GM18507 (cell line): ENCODE results near the gene ADGRL4.
"Not testable (repeated sequence)": the region's sequence is repeated elsewhere in the genome, so short reads cannot be mapped to it uniquely, and the experiment has no call there.

ENCODE experiments used
- DNase-seq: peaks from one replicate; pipeline ENCODE4 v3.0.0; 2011; ENCODE audit warnings: low read depth; ENCODE audit not compliant: insufficient read length; ENCODE audit errors: extremely low spot score
- FAIRE-seq: peaks from 2 replicates; lab custom pipeline; 2011; peaks lifted over from hg19 to GRCh38; lab: Jason Lieb, UNC

Gene ADGRL4

DNA sequence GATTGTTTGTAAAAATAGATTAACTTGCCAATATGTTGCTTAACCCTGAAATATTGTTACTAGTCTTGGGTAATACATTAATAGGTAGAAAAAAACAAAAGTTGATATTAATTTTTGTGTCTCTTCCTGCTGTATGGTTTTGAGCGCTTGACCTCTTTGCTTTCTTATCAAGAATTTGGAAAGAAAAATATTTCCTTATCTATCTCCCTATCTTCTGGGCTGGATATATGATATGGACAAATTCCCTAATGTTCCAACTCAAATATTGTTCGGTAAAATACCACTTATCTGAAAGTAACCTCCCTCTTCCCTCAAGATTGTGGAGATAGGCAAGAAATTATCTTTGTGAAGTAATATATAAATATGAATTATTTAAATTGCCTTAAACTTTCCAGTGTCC lies 57.3 kb downstream of the ADGRL4 start:
- FAIRE-seq (no peak), DNase-seq (no peak)

DNA sequence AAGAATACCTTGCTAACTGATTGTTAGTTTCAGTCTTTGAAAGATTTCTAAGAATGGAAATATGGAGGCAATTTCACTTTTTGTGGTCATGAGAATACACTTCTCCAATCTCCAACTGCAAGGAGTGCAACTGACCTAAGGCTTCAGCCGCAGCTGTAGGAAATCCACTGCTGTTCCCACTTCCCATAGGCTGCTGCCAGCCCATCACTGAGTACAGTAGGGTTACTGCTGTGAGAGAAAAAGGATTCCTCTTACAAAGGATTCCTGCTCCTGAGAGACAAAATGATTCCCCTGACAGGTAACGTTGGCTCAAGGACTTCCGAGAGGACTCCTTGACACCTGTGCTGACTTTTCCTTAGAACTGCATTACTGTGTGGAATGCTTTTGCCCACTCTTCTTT lies 87.4 kb downstream of the ADGRL4 start:
- no peak for FAIRE-seq
- no peak for DNase-seq

DNA sequence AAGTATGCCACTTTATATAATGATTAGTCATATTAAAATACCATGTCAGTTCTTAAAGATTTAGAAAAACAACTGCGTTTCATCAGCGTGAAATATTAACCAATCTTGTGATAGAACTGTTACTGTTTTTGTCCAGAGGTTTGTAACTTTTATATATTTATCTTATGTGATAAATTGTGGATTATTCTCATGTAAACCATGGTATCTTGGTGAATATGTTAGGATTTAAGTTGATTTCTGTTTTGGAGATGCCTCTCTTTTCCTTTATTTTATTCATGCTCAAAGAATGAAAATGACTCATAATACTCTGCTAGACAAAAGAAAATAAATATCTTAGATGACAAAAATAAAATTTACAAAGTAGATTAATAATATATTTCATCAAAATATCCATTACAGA lies 88.4 kb downstream of the ADGRL4 start:
- FAIRE-seq (no peak), DNase-seq (no peak)

DNA sequence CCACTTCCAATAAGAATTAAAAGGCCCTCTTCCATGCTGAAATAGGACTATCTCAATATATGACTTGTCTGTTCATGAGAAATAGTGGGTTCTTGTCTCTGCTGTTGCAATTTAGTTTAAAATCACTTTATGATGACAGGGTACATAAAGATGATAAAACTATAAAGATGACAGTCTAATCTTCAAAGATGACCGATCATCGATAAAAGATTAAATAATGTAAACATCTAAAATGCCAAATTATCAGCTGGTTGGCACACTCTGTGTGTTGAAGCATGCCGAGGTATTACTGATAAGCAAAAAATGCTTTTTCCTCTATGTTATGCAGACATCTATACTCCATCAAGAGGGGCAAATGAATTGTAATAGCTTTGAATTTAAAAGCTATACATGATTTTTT lies 89.5 kb downstream of the ADGRL4 start:
- no peak for FAIRE-seq
- DNase-seq, result no peak

DNA sequence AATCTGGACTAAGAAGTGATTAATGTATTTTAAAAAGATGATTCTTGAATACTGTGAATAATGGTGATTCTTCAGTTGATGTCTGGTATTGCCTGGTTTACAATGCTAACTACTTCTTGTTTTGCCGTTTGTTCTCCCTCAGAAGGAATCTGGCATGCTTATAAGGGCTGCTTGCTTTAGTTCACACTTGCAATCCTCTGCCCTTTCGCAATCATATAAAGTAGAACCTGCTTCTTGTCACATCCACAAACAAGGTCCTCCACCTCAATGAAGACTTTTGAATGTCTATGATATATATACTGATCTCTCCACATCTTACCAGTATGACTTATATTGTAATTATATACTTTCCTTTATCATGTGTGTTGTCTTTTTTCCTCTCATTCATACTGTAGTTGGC lies 92.6 kb downstream of the ADGRL4 start:
- DNase-seq (no peak), FAIRE-seq (no peak)

DNA sequence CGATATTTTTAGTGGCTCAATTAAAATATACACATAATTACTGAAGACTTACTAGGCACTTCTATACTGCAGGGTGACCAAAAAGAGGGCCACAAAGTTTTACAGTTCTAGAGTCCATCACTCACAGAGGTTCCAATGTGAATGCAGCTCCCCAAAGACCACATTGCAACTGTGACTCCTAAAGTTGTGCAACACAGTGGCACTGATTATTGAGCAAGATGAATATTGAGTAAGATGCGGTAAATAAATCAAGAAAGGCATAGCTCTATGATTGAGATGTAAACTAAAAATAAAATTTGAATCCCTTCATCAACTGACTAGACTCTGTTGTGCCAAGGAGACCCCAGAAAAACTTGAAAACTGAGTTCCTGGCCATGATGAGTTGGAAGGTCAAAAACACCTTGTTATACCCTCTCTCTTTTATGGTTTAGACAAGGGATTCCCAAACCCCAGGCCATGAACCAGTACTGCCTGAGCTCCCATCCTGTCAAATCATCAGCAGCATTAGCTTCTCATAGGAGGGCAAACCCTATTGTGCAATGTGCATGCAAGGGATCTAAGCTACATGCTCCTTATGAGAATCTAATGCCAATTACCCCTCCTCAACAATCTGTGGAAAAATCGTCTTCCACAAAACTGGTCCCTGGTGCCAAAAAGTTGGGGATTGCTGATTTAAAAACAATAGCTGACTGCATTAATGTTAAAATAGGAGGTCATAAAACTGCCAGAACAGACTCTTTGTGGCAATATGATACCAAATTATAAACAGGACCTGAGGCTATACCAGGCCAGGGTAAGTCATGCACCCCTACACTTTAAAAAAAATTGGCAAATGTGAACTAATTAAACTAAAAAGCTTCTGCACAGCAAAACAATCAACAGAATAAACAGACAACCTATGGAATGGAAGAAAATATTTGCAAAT lies 94.3 kb downstream of the ADGRL4 start:
- DNase-seq (no peak), FAIRE-seq (no peak)

DNA sequence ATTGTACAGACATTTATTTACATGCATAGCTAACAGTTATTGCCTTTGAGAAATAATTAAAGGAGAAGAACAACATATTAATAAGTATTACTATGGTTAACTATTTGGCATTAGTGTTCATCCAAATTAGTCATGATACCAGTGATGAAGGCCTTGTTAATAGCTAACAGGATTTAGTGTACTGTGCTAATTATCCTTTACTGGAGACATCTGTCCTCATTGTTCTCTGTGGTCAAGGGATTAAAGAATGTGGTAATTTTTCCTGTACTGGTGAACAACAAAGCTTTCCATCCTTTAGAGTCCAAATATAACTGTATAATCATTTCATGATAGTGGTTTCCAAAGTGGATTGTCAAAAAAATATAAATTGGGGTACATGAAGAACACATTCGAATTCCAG lies 103.9 kb downstream of the ADGRL4 start:
- FAIRE-seq, result no peak
- no peak for DNase-seq

DNA sequence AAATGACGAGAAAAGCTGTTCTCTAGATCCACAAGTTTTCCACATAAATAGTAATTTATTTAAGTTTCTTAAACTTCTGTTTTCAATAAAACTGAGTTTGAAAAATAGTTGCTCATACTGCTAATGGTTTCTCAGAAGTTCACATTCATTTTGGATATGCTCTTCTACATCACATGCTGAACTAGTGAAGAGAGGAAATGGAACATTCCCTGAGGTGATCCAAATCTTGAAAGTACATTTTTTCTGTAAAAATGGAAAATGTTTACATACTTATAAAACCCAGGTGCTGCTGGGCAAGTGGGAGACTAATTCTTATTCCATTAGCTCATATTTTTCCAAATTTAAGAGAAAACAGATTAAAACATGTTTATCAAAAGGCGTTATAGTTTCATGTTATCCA lies 111.7 kb downstream of the ADGRL4 start:
- FAIRE-seq (no peak), DNase-seq (no peak)

DNA sequence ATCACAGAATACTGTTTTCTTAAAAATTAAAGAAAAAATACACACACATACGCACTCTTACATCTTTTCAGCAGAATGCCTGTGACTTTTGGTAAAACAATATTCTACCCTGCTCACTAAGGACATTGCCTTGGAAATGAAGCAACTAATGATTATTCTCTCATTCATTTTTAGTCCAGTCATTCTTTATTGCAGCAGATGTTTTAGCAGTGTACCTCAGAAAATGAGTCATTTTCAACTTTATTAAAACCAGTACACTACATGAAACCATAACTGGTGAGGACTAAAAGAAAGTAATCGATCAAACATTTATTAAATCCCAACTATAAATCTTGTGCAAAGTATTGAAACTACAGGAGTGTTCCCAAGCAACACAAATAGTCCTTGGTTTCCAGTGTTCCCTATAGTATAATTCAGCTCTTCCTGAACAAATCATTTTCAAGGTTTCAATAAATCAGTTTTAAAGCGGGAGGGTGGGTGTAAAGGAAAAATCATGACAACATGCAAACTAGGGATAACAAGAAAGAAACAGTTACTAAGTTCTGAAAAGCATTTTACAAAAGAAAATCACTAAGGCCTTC lies 114.2 kb downstream of the ADGRL4 start:
- DNase-seq, result no peak
- FAIRE-seq, result no peak

DNA sequence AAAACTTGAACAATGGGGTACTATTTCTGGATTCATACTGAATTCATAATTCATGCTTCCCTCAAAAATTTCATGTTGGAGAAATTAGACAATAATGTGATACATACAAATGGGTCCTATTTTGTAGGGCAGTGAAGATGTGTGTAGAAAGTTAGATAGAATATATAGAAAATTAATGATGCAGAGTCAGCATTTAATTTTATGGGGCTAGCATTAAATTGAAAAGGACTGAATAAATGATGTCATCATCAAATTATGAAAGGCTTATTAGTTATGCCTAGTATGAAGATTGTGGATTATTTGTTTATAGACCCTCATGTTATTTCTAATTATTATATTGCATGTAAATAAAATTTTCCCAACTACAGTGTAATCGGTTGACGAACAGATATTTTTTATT lies 119.1 kb downstream of the ADGRL4 start:
- FAIRE-seq, result no peak
- DNase-seq, result no peak

DNA sequence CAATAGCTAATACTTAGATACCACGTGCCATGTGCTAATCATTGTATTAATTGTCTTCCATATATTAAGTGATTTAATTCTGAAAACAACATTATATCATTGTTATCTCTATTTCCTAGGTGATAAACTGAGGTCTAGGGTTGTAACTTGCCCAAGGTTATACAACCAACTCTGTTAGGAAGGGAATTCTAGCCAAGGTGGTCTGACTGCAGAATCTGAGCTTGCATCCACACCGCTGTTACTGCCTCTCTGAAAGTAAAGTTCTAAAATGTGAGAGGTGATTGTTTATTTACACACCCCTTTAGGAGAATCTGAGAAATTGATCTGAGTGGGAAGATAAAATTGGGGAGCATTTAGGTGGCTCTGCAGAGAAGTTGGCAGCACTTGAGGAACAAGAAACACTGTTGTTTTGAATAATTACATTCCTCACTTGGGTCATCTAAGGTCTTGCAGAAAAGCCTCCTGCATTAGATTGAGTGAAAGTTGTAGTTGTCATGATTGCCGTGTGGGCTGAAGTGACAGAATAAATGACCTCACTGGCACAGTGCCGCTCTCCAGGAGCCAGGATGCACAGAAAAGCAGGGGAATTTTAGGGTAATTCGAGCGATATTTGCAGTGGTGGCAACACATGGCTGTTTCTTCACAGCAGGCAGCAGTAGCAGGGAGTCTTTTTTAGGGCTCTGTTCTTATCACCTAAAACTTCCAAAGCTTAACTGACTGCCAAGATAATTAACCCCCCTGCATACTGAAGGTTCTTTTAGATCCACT lies 121.7 kb downstream of the ADGRL4 start:
- FAIRE-seq (no peak), DNase-seq (no peak)

DNA sequence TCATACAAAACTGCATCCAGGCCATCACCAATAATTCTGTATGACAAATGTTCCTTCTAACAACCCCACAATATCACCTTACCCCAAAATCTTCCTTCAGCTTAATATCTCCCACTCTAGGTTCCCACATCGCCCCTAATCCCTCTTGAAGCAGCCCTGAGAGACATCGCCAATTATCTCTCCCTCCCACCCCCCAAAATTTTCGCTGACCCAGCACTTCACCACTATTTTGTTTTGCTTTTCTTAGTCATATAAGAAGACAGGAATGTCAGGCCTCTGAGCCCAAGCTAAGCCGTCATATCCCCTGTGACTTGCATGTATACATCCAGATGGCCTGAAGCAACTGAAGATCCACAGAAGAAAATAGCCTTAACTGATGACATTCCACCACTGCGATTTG lies 126.3 kb downstream of the ADGRL4 start:
- no peak for DNase-seq
- FAIRE-seq, result no peak

DNA sequence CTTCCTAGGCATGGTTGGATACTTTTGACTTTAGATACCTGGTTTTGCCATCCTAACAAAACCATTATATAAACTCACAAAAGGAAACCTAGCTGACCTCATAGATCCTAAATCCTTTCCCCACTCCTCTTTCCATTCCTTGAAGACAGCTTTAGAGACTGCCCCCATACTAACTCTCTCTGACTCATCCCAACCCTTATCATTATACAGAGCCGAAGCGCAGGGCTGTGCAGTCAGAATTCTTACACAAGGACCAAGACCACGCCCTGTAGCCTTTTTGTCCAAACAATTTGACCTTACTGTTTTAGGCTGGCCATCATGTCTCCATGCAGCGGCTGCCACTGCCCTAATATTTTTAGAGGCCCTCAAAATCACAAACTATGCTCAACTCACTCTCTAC lies 130.5 kb downstream of the ADGRL4 start:
- not testable (repeated sequence) for DNase-seq, FAIRE-seq

DNA sequence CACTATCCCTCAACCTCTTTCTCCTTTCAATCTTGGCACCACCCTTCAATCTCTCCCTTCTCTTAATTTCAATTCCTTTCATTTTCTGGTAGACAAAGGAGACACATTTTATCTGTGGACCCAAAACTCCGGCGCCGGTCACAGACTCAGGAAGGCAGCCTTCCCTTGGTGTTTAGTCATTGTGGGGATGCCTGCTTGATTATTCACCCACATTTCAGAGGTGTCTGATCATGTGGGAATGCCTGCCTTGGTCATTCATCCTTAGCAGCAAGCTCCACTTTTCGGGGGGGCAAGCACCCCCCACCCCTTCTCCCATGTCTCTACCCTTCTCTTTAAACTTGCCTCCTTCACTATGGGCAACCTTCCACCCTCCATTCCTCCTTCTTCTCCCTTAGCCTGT lies 133.7 kb downstream of the ADGRL4 start:
- not testable (repeated sequence) for FAIRE-seq, DNase-seq

DNA sequence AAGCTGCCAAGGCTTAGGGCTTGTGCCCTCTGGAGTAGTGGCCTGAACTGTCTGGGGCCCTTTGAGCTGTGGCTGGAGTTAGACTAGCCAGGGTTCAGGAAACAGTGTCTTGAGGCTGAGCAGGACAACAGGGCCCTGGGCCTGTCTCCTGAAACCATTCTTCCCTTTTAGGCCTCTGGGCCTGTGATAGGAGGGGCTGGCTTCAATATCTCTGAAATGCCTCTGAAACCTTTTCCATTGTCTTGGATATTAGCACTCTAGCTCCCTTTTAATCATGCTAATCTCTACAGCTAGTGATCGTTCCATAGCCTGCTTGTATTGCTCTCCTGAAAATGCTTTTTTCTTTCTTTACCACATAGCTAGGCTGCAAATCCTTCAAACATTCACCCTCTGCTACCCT lies 135.3 kb downstream of the ADGRL4 start:
- FAIRE-seq (no peak), DNase-seq (no peak)

DNA sequence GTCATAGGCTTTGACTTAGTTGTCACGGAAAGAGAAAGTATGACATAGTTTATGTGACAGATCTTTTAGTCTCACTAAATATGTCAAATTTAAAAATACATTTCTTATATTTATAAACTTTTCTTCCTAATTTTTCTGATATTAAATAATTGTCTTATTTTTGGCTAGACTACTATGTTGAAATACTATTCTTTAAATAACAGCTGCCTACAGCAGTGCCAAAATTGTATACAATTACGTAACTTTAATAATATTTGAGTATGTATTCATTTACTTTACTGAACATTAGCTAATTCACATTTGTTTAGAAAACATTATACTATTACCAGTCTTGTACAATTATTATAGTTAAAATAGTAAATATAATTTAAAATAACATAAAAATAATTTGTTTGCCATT lies 137.4 kb downstream of the ADGRL4 start:
- no peak for FAIRE-seq

DNA sequence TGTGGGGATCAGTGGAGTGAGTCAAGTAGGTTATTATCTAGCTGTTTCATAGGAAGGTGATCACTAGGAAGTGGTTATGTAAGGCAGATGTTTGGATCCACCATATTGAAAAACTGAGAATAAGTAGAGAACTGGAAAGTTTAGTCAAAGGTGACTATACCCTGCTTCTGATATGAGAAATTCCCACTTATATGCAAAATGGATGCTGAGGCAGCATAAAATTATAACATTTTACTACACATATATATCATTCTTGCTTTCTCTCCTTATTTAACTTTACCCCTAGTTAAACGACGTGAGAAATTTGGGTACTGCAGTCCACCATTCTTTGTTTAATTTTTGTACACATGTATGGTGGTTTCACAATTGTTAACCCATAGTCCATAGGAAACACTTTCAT lies 142.4 kb downstream of the ADGRL4 start:
- FAIRE-seq, result no peak
- DNase-seq, result no peak

More for the DNA sequence above, 137.4 kb downstream of the ADGRL4 start:
- no peak for DNase-seq

DNA sequence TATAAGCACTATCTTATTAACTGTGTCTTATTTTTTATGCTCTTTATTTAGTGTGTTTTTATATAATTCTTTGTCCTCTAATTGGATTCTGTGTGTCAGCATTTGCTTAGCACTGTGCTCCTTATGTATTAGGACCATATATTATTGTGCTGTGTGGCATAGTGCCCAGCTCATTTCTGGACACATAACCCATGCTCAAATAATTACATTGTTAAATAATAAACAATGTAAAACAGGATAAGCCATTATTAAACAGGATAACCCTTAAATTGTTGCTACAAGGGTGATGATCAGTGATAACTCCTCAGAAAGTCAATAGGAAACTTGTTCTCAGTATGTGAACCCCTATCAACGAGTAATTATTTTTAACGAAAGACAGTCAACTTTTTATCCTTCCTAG lies 150.4 kb downstream of the ADGRL4 start:
- FAIRE-seq, result no peak
- DNase-seq, result no peak

DNA sequence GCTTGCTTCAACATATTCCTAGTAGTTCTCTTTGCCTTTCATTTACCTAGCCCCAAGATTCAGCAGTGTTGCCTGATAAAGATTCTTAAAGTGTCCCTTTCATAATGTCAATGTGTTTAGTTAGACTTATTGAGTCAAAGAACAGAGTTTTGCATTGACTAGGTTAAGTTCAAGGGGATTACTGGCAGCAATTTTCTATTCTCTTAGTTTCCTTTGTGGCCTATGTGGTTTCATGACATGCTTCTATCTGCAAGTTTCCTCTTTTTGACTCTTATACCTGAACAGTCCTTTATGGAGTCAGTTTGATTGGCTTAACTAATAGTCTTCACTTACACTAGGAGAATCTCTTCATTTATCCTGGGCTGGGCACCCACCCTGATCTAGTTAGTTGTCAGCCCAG lies 151.3 kb downstream of the ADGRL4 start:
- DNase-seq (no peak), FAIRE-seq (no peak)

DNA sequence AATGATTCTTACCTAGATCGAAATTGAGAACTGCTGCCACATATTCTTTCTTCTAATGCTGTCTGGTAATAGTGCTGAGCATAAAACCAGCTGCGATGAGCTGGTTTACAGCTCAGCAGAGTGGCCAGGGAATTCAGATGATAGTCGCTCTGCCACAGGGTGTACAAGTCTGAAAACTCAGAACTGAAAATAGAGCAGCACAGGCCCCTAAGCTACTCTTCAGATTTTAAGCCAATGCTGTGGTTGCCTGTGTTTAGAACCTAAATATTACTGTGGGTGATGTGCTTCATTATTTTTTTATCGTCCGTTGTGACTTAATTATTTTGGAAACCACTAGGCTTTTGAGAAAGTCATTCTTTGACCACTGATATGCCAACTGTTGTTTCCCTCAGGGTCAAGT lies 152.0 kb downstream of the ADGRL4 start:
- no peak for DNase-seq

More for the DNA sequence above, 152.0 kb downstream of the ADGRL4 start:
- no peak for FAIRE-seq
